Activated CD8-positive, alpha-beta memory T cell treated with anti-CD3 and anti-CD28 coated beads, Interleukin-2, amount 50 U/mL, for 1 hour (primary cell): ENCODE results near the gene AKR1B1.

Experiments
- DNase-seq: peaks from one replicate; pipeline ENCODE4 v3.0.0-alpha.2; 2020; ENCODE audit errors: extremely low read depth

Gene AKR1B1

DNA sequence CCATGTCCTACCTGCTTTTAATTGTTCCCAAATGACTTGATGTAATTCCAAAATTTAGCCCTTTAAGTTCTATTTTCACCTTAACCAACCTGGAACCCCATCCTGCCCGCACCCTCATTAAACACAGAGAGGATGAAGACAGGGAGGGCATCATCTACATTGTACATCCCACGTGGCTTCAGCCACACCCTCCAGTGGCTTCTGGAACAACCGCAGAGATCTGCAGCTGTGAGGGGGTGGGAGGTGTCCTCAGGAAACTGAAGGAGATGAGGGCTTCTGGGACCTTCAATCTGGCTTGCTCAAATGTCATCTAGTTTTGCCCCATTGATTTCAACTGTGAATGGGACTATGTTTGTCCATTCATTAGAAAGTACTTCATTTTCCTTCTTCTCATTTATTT is 39.0 kb downstream of the AKR1B1 start:
- DNase-seq: no peak

DNA sequence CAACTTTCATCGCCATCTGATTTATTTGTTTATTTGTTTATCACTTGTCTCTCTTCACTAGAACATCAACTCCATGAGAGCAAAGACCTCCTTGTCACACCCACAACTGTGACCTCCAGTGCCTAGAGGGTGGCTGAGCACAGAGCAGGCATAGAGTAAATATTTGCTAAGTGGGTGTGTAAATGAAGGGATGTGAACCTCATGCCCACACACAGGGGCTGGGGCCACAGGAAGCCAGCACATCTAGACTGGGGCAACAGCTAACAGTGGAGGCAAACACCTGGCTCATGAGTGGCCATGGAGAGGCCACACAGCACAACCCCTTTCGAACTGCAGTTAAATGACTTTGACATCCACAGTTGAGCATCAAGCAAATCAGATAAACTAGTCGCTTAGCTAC is 39.8 kb downstream of the AKR1B1 start:
- DNase-seq: no peak

DNA sequence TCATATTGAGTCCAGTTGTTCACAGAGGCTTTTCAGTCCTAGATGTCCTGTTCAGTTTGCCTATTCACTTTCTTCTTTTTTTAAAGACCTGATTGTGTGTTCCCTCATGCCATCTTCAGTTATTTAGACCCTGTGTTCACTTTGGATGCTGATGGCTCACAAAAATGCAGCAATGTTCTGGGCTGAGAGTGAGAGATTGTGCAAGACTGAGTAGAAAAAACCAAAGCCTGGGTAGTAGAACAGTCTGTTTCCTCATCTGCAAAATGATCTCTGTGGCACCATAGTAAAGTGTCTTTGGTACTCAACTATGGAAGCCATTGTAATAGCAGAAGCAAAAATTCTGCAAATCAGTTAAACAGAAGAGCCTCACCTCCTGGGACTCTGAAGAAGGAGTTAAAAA is 43.2 kb downstream of the AKR1B1 start:
- no peak for DNase-seq

DNA sequence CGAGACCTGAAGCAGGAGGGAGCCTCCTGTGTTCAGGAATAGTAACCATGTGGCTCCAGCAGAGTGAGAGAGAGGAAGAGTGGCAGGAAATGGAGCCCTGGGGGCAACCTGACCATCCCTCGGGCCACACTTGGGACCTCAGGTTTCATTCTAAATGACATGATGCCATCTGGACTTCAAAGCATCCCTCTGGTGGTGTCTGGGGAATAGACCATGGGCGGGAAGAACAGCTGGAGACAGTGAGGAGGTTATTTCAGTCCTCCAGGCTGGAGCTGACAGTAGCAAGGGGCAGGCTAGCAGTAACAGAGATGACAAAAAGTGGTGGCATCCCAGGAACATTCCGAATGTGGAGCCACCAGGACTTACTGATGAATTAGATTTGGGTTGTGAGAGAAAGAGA is 44.8 kb downstream of the AKR1B1 start:
- no peak for DNase-seq

DNA sequence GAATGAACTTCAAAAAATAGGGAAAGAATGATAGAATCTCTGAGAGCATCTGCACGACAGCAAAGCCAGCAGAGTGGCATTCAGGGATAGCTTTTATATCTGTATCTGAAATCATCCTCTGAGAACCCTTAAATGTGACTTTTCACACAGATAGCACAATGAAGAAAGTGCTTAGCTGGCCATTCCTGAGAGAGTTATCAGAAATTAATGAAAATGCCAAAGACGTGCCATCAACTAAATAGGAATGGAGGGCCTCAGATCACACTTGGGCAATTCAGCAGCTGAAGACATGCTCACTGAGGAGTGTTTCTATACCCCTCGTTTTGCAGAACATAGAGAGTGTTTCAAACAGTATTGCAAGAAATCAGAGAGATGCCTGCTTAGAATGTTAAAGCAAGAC is 51.6 kb downstream of the AKR1B1 start:
- no peak for DNase-seq

DNA sequence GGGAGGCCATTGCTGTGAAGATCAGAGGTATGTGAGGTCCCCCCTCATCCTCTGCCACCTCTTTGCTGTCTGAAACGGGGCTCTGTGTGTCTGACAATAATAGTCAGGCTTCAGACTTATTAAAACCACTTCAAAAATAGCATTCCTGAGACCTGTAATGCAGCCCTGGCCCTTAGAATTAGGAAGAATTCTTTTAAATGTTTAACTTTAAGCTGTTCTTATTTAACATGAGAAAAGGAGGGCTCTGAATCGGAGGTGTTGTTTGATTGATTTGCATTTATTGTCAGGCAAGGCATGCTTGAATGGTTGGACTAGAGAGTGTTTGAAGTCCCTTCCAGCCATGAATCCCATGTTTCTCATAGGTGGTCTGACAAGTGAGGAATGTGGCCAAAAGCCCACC is 52.5 kb downstream of the AKR1B1 start:
- no peak for DNase-seq

DNA sequence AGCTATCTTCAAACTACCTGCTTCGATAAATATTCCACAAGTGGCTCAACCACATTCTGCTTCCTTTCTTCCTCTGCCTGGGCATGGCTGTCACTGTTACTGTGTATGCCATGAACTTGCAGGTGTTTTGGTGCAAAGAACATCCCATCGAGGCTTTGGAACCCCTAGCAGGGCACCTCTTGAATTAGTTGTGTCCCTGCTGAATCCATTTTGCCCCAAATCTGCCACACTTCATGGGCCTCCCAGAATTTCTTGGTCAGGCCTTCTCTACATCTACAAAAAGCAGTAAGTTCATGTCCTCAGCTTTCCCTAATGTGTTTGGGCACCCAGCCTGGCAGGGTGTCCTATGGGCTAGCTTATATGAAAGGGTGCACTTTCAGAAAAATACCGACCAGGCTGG is 53.6 kb downstream of the AKR1B1 start:
- no peak for DNase-seq

DNA sequence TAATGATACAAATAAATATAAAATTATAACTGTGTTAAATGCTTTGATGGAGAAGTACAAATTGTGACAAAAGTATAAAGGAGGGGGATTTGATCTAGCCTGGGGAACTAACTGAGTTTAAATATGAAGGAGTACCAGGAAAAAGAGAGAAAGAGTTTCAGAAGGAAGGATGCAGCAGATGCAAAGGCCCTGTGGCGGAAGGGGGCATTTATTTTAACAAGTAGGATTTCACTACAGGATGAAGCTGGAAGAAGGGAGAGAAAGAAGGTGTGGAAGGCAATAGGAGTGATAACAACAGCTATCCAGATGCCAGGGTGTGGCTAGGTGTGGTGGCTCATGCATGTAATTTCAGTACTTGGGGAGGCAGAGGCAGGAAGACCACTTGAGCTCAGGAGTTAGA is 55.8 kb downstream of the AKR1B1 start:
- no peak for DNase-seq

DNA sequence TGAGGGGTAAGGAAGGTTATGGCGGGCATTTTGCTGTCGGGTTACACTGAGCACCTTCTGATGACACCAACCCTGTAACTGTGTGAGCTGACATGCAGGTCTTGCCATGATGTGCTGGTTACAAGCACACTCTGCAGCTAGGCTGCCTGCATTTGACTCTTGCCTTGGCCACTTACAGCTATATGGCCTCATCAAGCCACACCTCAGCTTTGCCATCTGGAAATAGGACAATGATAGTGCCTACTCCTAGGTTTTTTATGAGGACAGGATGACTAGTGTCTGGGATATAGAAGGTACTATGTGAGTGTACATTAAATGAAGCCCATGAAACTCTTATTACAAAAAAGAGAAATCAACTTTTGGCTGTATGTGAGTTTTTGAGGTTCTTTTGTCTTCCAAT is 58.0 kb downstream of the AKR1B1 start:
- DNase-seq: no peak

DNA sequence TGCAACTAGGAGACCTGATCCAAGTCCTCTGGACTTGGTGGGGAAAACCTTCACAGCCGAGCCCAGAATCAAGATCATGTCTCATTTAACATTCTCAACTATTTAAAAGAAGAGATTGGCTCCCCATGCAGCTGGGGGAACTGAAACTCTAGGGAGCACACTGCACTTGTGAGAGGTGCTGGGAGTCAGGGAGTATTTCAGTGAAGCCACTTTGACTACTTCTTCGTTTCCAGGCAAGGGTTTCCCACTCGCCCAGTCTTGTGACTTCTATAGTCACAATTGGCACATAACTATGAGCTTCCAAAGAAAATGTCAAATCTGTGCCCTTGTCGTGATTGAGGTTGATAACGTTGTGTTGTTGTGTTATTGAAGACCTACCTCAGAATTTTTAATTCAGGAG is 62.9 kb downstream of the AKR1B1 start:
- no peak for DNase-seq

DNA sequence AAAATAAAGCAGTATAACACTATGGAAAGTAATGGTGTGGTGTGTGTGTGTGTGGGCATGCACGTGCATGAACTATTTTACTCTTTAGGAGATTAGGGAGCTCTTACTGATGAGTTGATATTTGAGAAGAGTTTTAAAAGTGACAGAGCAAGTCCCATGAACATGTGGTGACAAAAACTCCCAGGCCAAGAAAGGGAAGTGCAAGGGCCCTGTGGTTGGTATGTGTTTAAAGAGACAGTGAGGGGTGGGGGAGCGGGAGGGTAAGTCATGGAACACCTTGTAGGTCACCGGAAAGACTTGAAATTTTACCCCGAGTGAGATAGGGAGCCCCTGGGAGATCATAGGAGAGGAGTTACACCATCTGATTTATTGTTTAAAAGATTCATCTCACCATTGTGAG is 63.3 kb downstream of the AKR1B1 start:
- no peak for DNase-seq

DNA sequence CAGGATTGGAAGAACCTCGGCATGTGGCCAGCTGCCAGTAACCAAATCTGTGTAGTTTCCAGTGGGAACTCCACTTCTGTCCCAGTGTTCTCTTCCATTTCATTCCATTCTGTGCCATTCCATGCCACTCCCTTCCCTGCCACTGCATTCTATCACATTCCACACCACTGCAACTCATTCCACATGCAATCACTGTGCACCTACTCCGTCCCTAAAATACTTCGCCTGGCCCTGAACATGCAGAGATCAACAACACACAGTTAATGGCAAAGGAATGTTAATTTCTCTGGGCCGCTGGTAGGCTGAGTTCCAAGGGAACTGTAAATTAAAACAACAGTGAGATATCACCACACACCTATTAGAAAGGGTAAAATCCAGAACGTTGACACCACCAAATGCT is 64.8 kb downstream of the AKR1B1 start:
- DNase-seq: no peak
